Esophagus squamous epithelium (tissue), 5 donors: Measurements from ENCODE around the gene CDC42BPA. TPM values are rescaled to one million over a fixed set of nuclear protein-coding genes. Genes with fewer than 3 reads are reported as not detected.
"Not testable (repeated sequence)": the region's sequence is repeated elsewhere in the genome, so short reads cannot be mapped to it uniquely, and the experiment has no call there.

ENCODE experiments used
- DNase-seq: peaks from one replicate; lab custom pipeline; 2025; lab: John Stamatoyannopoulos, UW
- H3K27ac ChIP-seq, 4 donors: fragments of 200-600 bp; sonication (generic); one replicate each; pipeline ENCODE4 v1.5.1; 2016 to 2019; ENCODE audit warnings: mild to moderate bottlenecking in 1 of 4
- H3K27me3 ChIP-seq, 4 donors: fragments of 200-600 bp; sonication (generic); 1 replicate in 3 of 4; 2 replicates in 1 of 4; pipeline versions ENCODE4 v1.5.1 to v1.6.0; 2017 to 2021; ENCODE audit warnings: antibody characterized with exemption in 1 of 4
- H3K36me3 ChIP-seq, 3 donors: fragments of 200-600 bp; sonication (generic); one replicate each; pipeline ENCODE4 v1.5.1; 2016 to 2019
- H3K4me1 ChIP-seq, 3 donors: fragments of 200-600 bp; sonication (generic); one replicate each; pipeline ENCODE4 v1.5.1; 2017 to 2019
- H3K4me3 ChIP-seq, 4 donors: fragments of 200-600 bp; sonication (generic); 1 replicate in 3 of 4; 2 replicates in 1 of 4; pipeline ENCODE4 v1.5.1; 2016 to 2019; ENCODE audit warnings: mild to moderate bottlenecking in 2 of 4, moderate library complexity in 1 of 4
- H3K9me3 ChIP-seq, 3 donors: fragments of 200-600 bp; sonication (generic); one replicate each; pipeline ENCODE4 v1.5.1; 2016 to 2019
- CTCF ChIP-seq, 6 experiments: fragments of 450-650 bp in 4 of 6; fragments of 200-600 bp in 2 of 6; sonication (generic) in 2 of 6; IDR thresholded peaks; one replicate each; pipeline ENCODE4 v1.5.1; 2016 to 2019; ENCODE audit warnings: antibody characterized with exemption in 6 of 6, mild to moderate bottlenecking in 4 of 6, moderate library complexity in 4 of 6
- POLR2A ChIP-seq, 4 donors: fragments of 450-650 bp; IDR thresholded peaks; one replicate each; pipeline ENCODE4 v1.6.1; 2017; ENCODE audit warnings: antibody characterized with exemption in 4 of 4, mild to moderate bottlenecking in 4 of 4, moderate library complexity in 3 of 4
- WGBS, 2 donors: methylation state at CpG; one replicate each; pipeline ENCODE4 v1.1.5; 2018; 5-methylcytosine and 5-hydroxymethylcytosine counted together
- intact Hi-C: fragments of 100-400 bp; cut with DNase I; formaldehyde crosslinking; loops from one replicate; pipeline ENCODE4 v1.15.0; 2022
- total RNA-seq, 4 donors: library from RNA; depleted of rRNA; stranded (reverse); fragments of >200 nt; gene quantifications; one replicate each; pipeline ENCODE4 v1.1.0, GENCODE V29; 2016
- donor health status: DM: yes; HTN: yes; CAD: no.

The CDC42BPA gene
- total RNA-seq, 4 donors from 2014 or later = 4.3 to 33.6 (median 17.2) TPM

DNA sequence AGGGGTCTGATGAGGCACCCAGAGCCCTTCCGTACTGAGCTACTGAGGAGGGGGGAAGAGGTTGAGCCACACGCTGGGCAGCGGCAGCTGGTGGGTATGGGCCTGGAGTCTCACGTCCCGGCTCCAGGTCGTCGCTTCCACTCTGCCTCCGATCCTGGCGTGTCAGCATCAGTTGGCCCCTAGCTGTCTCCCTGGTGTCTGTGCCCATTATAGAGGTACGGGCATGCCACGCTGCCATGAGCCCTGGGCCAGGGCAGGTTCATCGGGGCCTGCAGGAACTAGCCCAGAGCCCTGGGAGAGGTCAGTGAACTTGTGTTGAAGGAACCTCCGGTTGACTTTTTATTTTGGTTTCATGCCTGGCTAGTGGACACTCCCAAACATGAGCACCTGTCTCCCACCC is 360.0 kb downstream of the CDC42BPA start:
- H3K4me1 ChIP-seq = peaks cover 0 to 5% (median 2%) of the 10 kb centered on the region in 3 donors
- no peak overlapping the region for H3K27ac ChIP-seq
- TF ChIP-seq POLR2A (IDR thresholded peaks at IDR 0.05) = no peak
- H3K4me3 ChIP-seq = no peak overlapping the region
- peaks cover 0 to 22% (median 5%) of the 10 kb centered on the region in 3 donors for H3K36me3 ChIP-seq
- WGBS, 2 donors = 96 to 100% methylated on average over 1 to 9 of the region's 13 CpGs
- intact Hi-C loops = no loop called here
- no peaks in the 10 kb centered on the region for H3K9me3 ChIP-seq
- no peaks in the 10 kb centered on the region for H3K27me3 ChIP-seq
- DNase-seq = no peak

DNA sequence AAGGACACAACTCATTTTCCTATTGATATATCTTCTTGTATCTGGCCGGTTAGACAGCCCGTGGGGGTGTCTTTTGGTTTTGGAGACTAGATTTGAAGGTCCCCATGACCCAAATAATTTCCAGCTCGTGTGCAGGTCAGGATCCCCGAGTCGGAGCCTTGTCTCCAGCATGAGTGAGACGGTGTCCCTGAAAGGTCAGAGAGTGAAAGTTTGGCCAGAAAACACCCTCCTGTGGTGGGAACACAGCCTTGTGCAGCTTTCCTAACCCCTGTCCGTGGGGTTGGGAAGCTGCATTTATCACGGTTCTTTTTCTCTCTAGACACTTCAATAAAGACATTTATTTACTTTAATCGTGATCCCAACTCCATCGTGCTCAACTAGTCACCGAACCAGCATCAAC is 360.6 kb downstream of the CDC42BPA start:
- 88 to 90% methylated on average over 9 to 11 of the region's 11 CpGs for WGBS, 2 donors
- intact Hi-C loops = no loop called here
- Histone ChIP-seq H3K9me3 (no peaks in the 10 kb centered on the region), H3K36me3 (peaks cover 0 to 17% (median 3%) of the 10 kb centered on the region in 3 donors), H3K27ac (no peak overlapping the region), H3K4me3 (no peak overlapping the region), H3K4me1 (peaks cover 0 to 5% (median 2%) of the 10 kb centered on the region in 3 donors), H3K27me3 (no peaks in the 10 kb centered on the region)
- no peak for DNase-seq
- no peak for TF ChIP-seq CTCF (IDR thresholded peaks at IDR 0.05)
- TF ChIP-seq POLR2A (IDR thresholded peaks at IDR 0.05) = no peak

DNA sequence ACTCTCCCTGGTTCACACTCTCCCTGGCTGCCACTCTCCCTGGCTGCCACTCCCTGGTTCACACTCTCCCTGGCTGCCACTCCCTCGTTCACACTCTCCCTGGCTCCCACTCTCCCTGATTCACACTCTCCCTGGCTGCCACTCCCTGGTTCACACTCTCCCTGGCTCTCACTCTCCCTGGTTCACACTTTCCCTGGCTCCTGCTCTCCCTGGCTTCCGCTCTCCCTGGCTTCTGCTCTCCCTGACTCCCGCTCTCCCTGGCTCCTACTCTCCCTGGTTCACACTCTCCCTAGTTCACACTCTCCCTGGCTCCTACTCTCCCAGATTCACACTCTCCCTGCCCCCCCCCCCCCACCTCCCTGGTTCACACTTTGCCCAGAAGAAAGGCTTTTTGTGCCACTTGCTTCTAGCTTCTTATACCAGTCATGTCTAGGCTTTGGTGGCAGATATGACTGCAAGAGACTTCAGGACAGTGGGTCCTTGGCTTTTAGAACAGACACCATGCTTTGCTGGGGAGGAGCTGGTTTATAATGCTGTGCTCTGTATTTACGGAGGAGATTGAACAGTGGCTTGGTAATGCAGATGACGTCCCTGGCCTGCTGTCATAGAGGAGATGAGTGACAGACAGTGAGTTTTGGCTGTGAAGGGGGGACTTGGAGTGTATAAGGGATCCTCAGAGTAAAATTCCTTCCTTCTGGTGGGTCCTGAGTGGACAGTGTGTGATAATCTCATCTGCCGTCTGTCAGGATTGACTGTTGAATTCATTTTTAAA is 361.2 kb downstream of the CDC42BPA start:
- intact Hi-C loops = no loop called here
- H3K4me1 ChIP-seq = peaks cover 0 to 5% (median 2%) of the 10 kb centered on the region in 3 donors
- H3K9me3 ChIP-seq = no peaks in the 10 kb centered on the region
- H3K27me3 ChIP-seq = no peaks in the 10 kb centered on the region
- WGBS, 2 donors = 94 to 96% methylated on average over 5 of the region's 6 CpGs
- no peak for TF ChIP-seq CTCF (IDR thresholded peaks at IDR 0.05)
- TF ChIP-seq POLR2A (IDR thresholded peaks at IDR 0.05) = no peak
- peaks cover 0 to 12% (median 0%) of the 10 kb centered on the region in 3 donors for H3K36me3 ChIP-seq
- no peak overlapping the region for H3K27ac ChIP-seq
- DNase-seq = no peak
- H3K4me3 ChIP-seq = no peak overlapping the region

GRCh38 chr1:226955857-226956256 is 362.4 kb downstream of the CDC42BPA start:
- H3K9me3 ChIP-seq, H3K27ac ChIP-seq, H3K4me3 ChIP-seq, H3K4me1 ChIP-seq, intact Hi-C loops, H3K36me3 ChIP-seq, DNase-seq, H3K27me3 ChIP-seq: not testable (repeated sequence)
- WGBS, 2 donors = 91 to 100% methylated on average over 2 of the region's 2 CpGs

DNA sequence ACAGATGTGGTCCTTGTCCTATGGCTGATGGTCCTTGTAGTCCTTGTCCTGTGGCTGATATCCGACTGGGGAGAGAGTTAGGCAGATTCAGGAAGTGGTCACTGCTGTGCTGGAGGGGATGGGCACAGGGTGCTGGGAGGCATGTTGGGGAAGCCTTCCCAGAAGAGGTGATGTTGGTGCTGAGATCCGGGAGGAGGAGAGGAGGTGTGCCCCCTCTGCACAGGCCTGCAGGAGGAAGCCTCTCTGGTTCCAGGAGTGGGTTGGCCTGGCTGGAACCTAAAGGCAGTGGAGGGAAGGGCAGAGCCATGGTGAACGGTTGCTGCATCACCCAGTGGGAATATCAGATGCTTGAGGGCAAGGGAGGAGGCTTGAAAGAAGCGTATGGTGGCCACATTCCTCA is 363.5 kb downstream of the CDC42BPA start:
- TF ChIP-seq CTCF (IDR thresholded peaks at IDR 0.05) (no peak), POLR2A (IDR thresholded peaks at IDR 0.05) (no peak)
- peaks cover 0 to 5% (median 2%) of the 10 kb centered on the region in 3 donors for H3K4me1 ChIP-seq
- H3K36me3 ChIP-seq = no peaks in the 10 kb centered on the region
- no peak overlapping the region for H3K4me3 ChIP-seq
- no peaks in the 10 kb centered on the region for H3K9me3 ChIP-seq
- intact Hi-C loops = no loop called here
- no peak overlapping the region for H3K27ac ChIP-seq
- 86 to 95% methylated on average over 3 of the region's 4 CpGs for WGBS, 2 donors
- no peaks in the 10 kb centered on the region for H3K27me3 ChIP-seq
- no peak for DNase-seq

- Histone ChIP-seq H3K36me3 (no peaks in the 10 kb centered on the region), H3K4me3 (no peak overlapping the region), H3K27me3 (no peaks in the 10 kb centered on the region), H3K4me1 (peaks cover 0 to 5% (median under 1%) of the 10 kb centered on the region in 3 donors), H3K9me3 (no peaks in the 10 kb centered on the region), H3K27ac (no peak overlapping the region)
- WGBS, 2 donors = 67% methylated on average over 1 of the region's 6 CpGs; no CpG with 5 or more reads in 1 of the 2 donors
- no peak for DNase-seq
- intact Hi-C loops = no loop called here
- TF ChIP-seq POLR2A (IDR thresholded peaks at IDR 0.05) = no peak
- no peak for TF ChIP-seq CTCF (IDR thresholded peaks at IDR 0.05)
These were observed 364.0 kb downstream of the CDC42BPA start for GRCh38 chr1:226954337-226954736.
